HEK293 (cell line): Measurements from ENCODE around the gene LTC4S.

Experiments
- EGR2 ChIP-seq: fragments of 450-650 bp; formaldehyde crosslinking; IDR thresholded peaks from 2 replicates; pipeline ENCODE4 v1.5.1; 2016; ENCODE audit warnings: low read depth, missing biosample characterization, missing genetic modification characterization
- GLIS2 ChIP-seq: fragments of 450-650 bp; formaldehyde crosslinking; IDR thresholded peaks from 2 replicates; pipeline ENCODE4 v1.5.1; 2016; ENCODE audit warnings: missing biosample characterization, missing genetic modification characterization
- KLF8 ChIP-seq: fragments of 450-650 bp; formaldehyde crosslinking; IDR thresholded peaks from 2 replicates; pipeline ENCODE4 v1.5.1; 2016; ENCODE audit warnings: missing biosample characterization, missing genetic modification characterization
- KLF9 ChIP-seq: fragments of 450-650 bp; formaldehyde crosslinking; IDR thresholded peaks from 2 replicates; pipeline ENCODE4 v1.5.1; 2016; ENCODE audit warnings: missing biosample characterization, missing genetic modification characterization, low read depth
- SALL2 ChIP-seq: fragments of 450-650 bp; formaldehyde crosslinking; IDR thresholded peaks from 2 replicates; pipeline ENCODE4 v1.5.0; 2017; ENCODE audit warnings: missing biosample characterization, mild to moderate bottlenecking, missing genetic modification characterization, borderline replicate concordance
- SP3 ChIP-seq: fragments of 450-650 bp; formaldehyde crosslinking; IDR thresholded peaks from 2 replicates; pipeline ENCODE4 v1.5.1; 2016; ENCODE audit warnings: missing biosample characterization, missing genetic modification characterization
- SP7 ChIP-seq: fragments of 450-650 bp; formaldehyde crosslinking; IDR thresholded peaks from 2 replicates; pipeline ENCODE4 v1.5.1; 2016; ENCODE audit warnings: missing biosample characterization, missing genetic modification characterization
- ZBTB7A ChIP-seq: fragments of 450-650 bp; formaldehyde crosslinking; IDR thresholded peaks from 2 replicates; pipeline ENCODE4 v1.5.1; 2016; ENCODE audit warnings: low read depth, missing biosample characterization, missing genetic modification characterization
- ZBTB8A ChIP-seq: fragments of 450-650 bp; formaldehyde crosslinking; IDR thresholded peaks from 2 replicates; pipeline ENCODE4 v1.5.1; 2016; ENCODE audit warnings: missing biosample characterization, missing genetic modification characterization
- ZEB2 ChIP-seq: fragments of 450-650 bp; formaldehyde crosslinking; IDR thresholded peaks from 2 replicates; pipeline ENCODE4 v1.5.1; 2016; ENCODE audit warnings: missing biosample characterization, missing genetic modification characterization
- ZNF112 ChIP-seq: fragments of 450-650 bp; formaldehyde crosslinking; IDR thresholded peaks from 2 replicates; pipeline ENCODE4 v1.5.0; 2017; ENCODE audit warnings: missing biosample characterization, missing genetic modification characterization
- ZNF133 ChIP-seq: fragments of 450-650 bp; formaldehyde crosslinking; IDR thresholded peaks from 2 replicates; pipeline ENCODE4 v1.5.1; 2016; ENCODE audit warnings: missing biosample characterization, missing genetic modification characterization
- ZNF169 ChIP-seq: fragments of 450-650 bp; formaldehyde crosslinking; IDR thresholded peaks from 2 replicates; pipeline ENCODE4 v1.5.1; 2016; ENCODE audit warnings: missing biosample characterization, missing genetic modification characterization
- ZNF223 ChIP-seq: fragments of 450-650 bp; formaldehyde crosslinking; IDR thresholded peaks from 2 replicates; pipeline ENCODE4 v1.5.1; 2016; ENCODE audit warnings: missing biosample characterization, missing genetic modification characterization
- ZNF394 ChIP-seq: fragments of 450-650 bp; formaldehyde crosslinking; IDR thresholded peaks from 2 replicates; pipeline ENCODE4 v1.5.1; 2016; ENCODE audit warnings: missing biosample characterization, missing genetic modification characterization, mild to moderate bottlenecking, moderate library complexity, borderline replicate concordance
- ZNF610 ChIP-seq: fragments of 450-650 bp; formaldehyde crosslinking; IDR thresholded peaks from 2 replicates; pipeline ENCODE4 v1.5.1; 2016; ENCODE audit warnings: missing biosample characterization, missing genetic modification characterization, borderline replicate concordance
- ZNF660 ChIP-seq: fragments of 450-650 bp; IDR thresholded peaks from 2 replicates; pipeline ENCODE4 v1.5.1; 2018; ENCODE audit warnings: missing biosample characterization, mild to moderate bottlenecking, missing genetic modification characterization
- ZNF768 ChIP-seq: fragments of 450-650 bp; formaldehyde crosslinking; IDR thresholded peaks from 2 replicates; pipeline ENCODE4 v1.5.1; 2018; ENCODE audit warnings: missing biosample characterization, mild to moderate bottlenecking, missing genetic modification characterization
- ZXDB ChIP-seq: fragments of 450-650 bp; formaldehyde crosslinking; IDR thresholded peaks from 2 replicates; pipeline ENCODE4 v1.5.1; 2016; ENCODE audit warnings: missing biosample characterization, missing genetic modification characterization
- TF ChIP-seq, protein P1 (sequence below): fragments of 450-650 bp; formaldehyde crosslinking; IDR thresholded peaks from 2 replicates; pipeline ENCODE4 v1.5.1; 2016; ENCODE audit warnings: missing biosample characterization, missing genetic modification characterization, low read depth
- TF ChIP-seq, protein P2 (sequence below): fragments of 450-650 bp; formaldehyde crosslinking; IDR thresholded peaks from 2 replicates; pipeline ENCODE4 v1.5.1; 2016; ENCODE audit warnings: missing biosample characterization, missing genetic modification characterization
- TF ChIP-seq, protein P3 (sequence below): fragments of 450-650 bp; formaldehyde crosslinking; IDR thresholded peaks from 2 replicates; pipeline ENCODE4 v1.5.1; 2016; ENCODE audit warnings: missing biosample characterization, missing genetic modification characterization, borderline replicate concordance
- TF ChIP-seq, protein P4 (sequence below): fragments of 450-650 bp; formaldehyde crosslinking; IDR thresholded peaks from 2 replicates; pipeline ENCODE4 v1.5.1; 2016; ENCODE audit warnings: missing biosample characterization, missing genetic modification characterization
- TF ChIP-seq, protein P5 (sequence below): fragments of 450-650 bp; formaldehyde crosslinking; IDR thresholded peaks from 2 replicates; pipeline ENCODE4; 2016; ENCODE audit warnings: missing biosample characterization, missing genetic modification characterization
- TF ChIP-seq, protein P6 (sequence below): fragments of 450-650 bp; formaldehyde crosslinking; IDR thresholded peaks from 2 replicates; pipeline ENCODE4 v1.5.1; 2016; ENCODE audit warnings: missing biosample characterization, missing genetic modification characterization
- TF ChIP-seq, protein P7 (sequence below): fragments of 450-650 bp; formaldehyde crosslinking; IDR thresholded peaks from 2 replicates; pipeline ENCODE4 v1.5.1; 2016; ENCODE audit warnings: missing biosample characterization, missing genetic modification characterization

The LTC4S gene

DNA sequence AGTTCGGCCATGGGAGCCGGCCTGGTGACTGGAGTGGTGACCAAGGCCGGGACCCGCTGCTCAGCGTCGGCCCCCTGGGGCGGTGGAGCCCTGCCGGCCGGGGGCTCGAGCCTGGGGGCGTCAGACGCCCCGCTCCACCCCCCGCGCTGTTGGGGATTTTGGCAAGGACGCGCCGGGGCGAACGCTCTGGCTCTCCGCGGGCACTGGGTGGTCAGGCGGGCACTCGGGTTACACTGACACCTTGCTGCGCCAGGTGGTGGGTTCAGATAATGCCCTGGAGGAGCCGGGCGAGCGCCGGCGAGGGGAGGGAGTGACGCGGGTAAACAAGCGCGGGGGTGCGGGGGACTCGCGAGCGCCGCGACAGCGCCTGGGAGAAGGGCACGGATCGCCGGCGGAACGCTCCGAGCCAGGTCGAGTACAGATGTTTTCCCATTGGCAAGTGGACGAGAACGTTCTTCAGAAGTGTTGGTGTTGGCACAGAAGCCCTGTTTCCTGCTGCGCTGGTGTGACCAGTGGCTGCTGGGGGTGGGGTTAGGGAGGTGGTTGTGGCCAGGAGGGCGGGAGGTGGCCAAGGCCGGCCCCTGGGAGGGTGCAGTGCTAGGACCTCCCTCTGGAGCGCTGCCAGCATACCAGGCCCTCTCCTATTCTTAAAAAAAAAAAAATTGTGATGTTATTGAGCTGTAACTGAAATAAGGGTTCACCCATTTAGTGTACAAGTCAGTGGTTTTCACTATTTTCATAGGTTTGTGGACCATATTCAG lies 27.7 kb downstream of the LTC4S start (continued):
- TF ChIP-seq, protein P1, sequence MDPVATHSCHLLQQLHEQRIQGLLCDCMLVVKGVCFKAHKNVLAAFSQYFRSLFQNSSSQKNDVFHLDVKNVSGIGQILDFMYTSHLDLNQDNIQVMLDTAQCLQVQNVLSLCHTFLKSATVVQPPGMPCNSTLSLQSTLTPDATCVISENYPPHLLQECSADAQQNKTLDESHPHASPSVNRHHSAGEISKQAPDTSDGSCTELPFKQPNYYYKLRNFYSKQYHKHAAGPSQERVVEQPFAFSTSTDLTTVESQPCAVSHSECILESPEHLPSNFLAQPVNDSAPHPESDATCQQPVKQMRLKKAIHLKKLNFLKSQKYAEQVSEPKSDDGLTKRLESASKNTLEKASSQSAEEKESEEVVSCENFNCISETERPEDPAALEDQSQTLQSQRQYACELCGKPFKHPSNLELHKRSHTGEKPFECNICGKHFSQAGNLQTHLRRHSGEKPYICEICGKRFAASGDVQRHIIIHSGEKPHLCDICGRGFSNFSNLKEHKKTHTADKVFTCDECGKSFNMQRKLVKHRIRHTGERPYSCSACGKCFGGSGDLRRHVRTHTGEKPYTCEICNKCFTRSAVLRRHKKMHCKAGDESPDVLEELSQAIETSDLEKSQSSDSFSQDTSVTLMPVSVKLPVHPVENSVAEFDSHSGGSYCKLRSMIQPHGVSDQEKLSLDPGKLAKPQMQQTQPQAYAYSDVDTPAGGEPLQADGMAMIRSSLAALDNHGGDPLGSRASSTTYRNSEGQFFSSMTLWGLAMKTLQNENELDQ = no peak
- TF ChIP-seq ZNF112 (tag by site-specific recombination) (no peak), ZEB2 (tag by site-specific recombination) (peak; percentile 88), ZNF169 (tag by site-specific recombination) (no peak), ZNF768 (tag by site-specific recombination) (no peak), ZBTB7A (tag by site-specific recombination) (no peak), SP7 (peak; percentile 62; the same call in 1 of the 2 replicates), ZNF660 (tag by site-specific recombination) (0 out of 2 replicates have a peak, but pooled peaks have one; percentile 39), ZNF133 (no peak), ZBTB8A (tag by site-specific recombination) (peak; percentile 81), SALL2 (tag by site-specific recombination) (no peak), GLIS2 (tag by site-specific recombination) (peak; percentile 97), ZNF394 (0 out of 2 replicates have a peak, but pooled peaks have one; percentile 10), KLF8 (peak; percentile 62; the same call in 1 of the 2 replicates), ZNF223 (tag by site-specific recombination) (no peak), KLF9 (tag by site-specific recombination) (0 out of 2 replicates have a peak, but pooled peaks have one; percentile 45), ZXDB (tag by site-specific recombination) (peak; percentile 78), EGR2 (tag by site-specific recombination) (peak; percentile 51), SP3 (tag by site-specific recombination) (peak; percentile 90), ZNF610 (tag by site-specific recombination) (peak; percentile 63; the same call in 1 of the 2 replicates)
- TF ChIP-seq, protein P2, sequence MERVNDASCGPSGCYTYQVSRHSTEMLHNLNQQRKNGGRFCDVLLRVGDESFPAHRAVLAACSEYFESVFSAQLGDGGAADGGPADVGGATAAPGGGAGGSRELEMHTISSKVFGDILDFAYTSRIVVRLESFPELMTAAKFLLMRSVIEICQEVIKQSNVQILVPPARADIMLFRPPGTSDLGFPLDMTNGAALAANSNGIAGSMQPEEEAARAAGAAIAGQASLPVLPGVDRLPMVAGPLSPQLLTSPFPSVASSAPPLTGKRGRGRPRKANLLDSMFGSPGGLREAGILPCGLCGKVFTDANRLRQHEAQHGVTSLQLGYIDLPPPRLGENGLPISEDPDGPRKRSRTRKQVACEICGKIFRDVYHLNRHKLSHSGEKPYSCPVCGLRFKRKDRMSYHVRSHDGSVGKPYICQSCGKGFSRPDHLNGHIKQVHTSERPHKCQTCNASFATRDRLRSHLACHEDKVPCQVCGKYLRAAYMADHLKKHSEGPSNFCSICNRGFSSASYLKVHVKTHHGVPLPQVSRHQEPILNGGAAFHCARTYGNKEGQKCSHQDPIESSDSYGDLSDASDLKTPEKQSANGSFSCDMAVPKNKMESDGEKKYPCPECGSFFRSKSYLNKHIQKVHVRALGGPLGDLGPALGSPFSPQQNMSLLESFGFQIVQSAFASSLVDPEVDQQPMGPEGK (tag by site-specific recombination) = peak; percentile 90
- TF ChIP-seq, protein P3, sequence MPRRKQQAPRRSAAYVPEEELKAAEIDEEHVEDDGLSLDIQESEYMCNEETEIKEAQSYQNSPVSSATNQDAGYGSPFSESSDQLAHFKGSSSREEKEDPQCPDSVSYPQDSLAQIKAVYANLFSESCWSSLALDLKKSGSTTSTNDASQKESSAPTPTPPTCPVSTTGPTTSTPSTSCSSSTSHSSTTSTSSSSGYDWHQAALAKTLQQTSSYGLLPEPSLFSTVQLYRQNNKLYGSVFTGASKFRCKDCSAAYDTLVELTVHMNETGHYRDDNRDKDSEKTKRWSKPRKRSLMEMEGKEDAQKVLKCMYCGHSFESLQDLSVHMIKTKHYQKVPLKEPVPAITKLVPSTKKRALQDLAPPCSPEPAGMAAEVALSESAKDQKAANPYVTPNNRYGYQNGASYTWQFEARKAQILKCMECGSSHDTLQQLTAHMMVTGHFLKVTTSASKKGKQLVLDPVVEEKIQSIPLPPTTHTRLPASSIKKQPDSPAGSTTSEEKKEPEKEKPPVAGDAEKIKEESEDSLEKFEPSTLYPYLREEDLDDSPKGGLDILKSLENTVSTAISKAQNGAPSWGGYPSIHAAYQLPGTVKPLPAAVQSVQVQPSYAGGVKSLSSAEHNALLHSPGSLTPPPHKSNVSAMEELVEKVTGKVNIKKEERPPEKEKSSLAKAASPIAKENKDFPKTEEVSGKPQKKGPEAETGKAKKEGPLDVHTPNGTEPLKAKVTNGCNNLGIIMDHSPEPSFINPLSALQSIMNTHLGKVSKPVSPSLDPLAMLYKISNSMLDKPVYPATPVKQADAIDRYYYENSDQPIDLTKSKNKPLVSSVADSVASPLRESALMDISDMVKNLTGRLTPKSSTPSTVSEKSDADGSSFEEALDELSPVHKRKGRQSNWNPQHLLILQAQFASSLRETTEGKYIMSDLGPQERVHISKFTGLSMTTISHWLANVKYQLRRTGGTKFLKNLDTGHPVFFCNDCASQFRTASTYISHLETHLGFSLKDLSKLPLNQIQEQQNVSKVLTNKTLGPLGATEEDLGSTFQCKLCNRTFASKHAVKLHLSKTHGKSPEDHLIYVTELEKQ (tag by site-specific recombination) = no peak
- TF ChIP-seq, protein P4, sequence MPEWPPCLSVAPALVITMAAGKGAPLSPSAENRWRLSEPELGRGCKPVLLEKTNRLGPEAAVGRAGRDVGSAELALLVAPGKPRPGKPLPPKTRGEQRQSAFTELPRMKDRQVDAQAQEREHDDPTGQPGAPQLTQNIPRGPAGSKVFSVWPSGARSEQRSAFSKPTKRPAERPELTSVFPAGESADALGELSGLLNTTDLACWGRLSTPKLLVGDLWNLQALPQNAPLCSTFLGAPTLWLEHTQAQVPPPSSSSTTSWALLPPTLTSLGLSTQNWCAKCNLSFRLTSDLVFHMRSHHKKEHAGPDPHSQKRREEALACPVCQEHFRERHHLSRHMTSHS = no peak
- TF ChIP-seq, protein P5, sequence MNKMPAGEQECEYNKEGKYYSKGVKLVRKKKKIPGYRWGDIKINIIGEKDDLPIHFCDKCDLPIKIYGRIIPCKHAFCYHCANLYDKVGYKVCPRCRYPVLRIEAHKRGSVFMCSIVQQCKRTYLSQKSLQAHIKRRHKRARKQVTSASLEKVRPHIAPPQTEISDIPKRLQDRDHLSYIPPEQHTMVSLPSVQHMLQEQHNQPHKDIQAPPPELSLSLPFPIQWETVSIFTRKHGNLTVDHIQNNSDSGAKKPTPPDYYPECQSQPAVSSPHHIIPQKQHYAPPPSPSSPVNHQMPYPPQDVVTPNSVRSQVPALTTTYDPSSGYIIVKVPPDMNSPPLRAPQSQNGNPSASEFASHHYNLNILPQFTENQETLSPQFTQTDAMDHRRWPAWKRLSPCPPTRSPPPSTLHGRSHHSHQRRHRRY = no peak
- TF ChIP-seq, protein P6, sequence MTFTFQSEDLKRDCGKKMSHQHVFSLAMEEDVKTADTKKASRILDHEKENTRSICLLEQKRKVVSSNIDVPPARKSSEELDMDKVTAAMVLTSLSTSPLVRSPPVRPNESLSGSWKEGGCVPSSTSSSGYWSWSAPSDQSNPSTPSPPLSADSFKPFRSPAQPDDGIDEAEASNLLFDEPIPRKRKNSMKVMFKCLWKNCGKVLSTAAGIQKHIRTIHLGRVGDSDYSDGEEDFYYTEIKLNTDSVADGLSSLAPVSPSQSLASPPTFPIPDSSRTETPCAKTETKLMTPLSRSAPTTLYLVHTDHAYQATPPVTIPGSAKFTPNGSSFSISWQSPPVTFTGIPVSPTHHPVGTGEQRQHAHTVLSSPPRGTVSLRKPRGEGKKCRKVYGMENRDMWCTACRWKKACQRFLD (tag by site-specific recombination) = no peak
- TF ChIP-seq, protein P7, sequence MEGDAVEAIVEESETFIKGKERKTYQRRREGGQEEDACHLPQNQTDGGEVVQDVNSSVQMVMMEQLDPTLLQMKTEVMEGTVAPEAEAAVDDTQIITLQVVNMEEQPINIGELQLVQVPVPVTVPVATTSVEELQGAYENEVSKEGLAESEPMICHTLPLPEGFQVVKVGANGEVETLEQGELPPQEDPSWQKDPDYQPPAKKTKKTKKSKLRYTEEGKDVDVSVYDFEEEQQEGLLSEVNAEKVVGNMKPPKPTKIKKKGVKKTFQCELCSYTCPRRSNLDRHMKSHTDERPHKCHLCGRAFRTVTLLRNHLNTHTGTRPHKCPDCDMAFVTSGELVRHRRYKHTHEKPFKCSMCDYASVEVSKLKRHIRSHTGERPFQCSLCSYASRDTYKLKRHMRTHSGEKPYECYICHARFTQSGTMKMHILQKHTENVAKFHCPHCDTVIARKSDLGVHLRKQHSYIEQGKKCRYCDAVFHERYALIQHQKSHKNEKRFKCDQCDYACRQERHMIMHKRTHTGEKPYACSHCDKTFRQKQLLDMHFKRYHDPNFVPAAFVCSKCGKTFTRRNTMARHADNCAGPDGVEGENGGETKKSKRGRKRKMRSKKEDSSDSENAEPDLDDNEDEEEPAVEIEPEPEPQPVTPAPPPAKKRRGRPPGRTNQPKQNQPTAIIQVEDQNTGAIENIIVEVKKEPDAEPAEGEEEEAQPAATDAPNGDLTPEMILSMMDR (tag by site-specific recombination) = peak; percentile 86
